Liver (tissue), 9 donors: ENCODE measurements around the gene CPT1B. TPM values are rescaled to one million over a fixed set of nuclear protein-coding genes. Genes with fewer than 3 reads are reported as not detected.

Source experiments
- DNase-seq: peaks from one replicate; pipeline ENCODE4 v3.0.0-alpha.2; 2017; ENCODE audit warnings: low spot score
- H3K27ac ChIP-seq, 2 donors: one replicate each; pipeline ENCODE4 v1.7.0; 2013; ENCODE audit warnings: inconsistent platforms in 2 of 2, low read length in 2 of 2, control low read depth in 1 of 2, low read depth in 1 of 2, mild to moderate bottlenecking in 1 of 2
- H3K27me3 ChIP-seq, 4 donors: one replicate each; pipeline versions ENCODE4 v1.6.1 to v1.7.0; 2013; ENCODE audit warnings: low read length in 3 of 4, inconsistent platforms in 1 of 4, mild to moderate bottlenecking in 1 of 4, moderate library complexity in 1 of 4; ENCODE audit not compliant: control insufficient read depth in 4 of 4, insufficient read depth in 4 of 4
- H3K36me3 ChIP-seq, 4 donors: one replicate each; pipeline versions ENCODE4 v1.6.1 to v1.7.0; 2013; ENCODE audit warnings: low read length in 3 of 4, mild to moderate bottlenecking in 3 of 4, low read depth in 1 of 4, moderate library complexity in 1 of 4; ENCODE audit not compliant: control insufficient read depth in 4 of 4, insufficient read depth in 3 of 4
- H3K4me1 ChIP-seq, 4 donors: one replicate each; pipeline versions ENCODE4 v1.6.1 to v1.7.0; 2013; ENCODE audit warnings: low read length in 3 of 4, mild to moderate bottlenecking in 3 of 4, moderate library complexity in 1 of 4; ENCODE audit not compliant: control insufficient read depth in 4 of 4, insufficient read depth in 4 of 4
- H3K4me3 ChIP-seq, 3 donors: one replicate each; pipeline versions ENCODE4 v1.6.1 to v1.7.0; 2013; ENCODE audit warnings: low read length in 3 of 3, control low read depth in 1 of 3, low read depth in 1 of 3, mild to moderate bottlenecking in 1 of 3
- H3K9ac ChIP-seq, 2 donors: one replicate each; pipeline ENCODE4 v1.7.0; 2013; ENCODE audit warnings: low read length in 2 of 2, mild to moderate bottlenecking in 2 of 2, moderate library complexity in 2 of 2, control low read depth in 1 of 2, low read depth in 1 of 2
- H3K9me3 ChIP-seq, 4 donors: one replicate each; pipeline versions ENCODE4 v1.6.1 to v1.7.0; 2013; ENCODE audit warnings: low read length in 3 of 4; ENCODE audit not compliant: control insufficient read depth in 4 of 4
- EGR1 ChIP-seq, 2 donors: IDR thresholded peaks; 2 replicates each; pipeline ENCODE4 v1.6.1; 2016 to 2018; ENCODE audit warnings: antibody characterized with exemption in 2 of 2, low read depth in 2 of 2
- FOXA1 ChIP-seq: IDR thresholded peaks from 2 replicates; pipeline ENCODE4 v1.6.1; 2016; ENCODE audit warnings: antibody characterized with exemption
- HNF4A ChIP-seq, 2 donors: conservative IDR thresholded peaks; 2 replicates each; pipeline ENCODE4 v1.6.1; 2016; ENCODE audit warnings: antibody characterized with exemption in 2 of 2, mild to moderate bottlenecking in 2 of 2
- HNF4G ChIP-seq: IDR thresholded peaks from 2 replicates; pipeline ENCODE4 v1.6.1; 2016; ENCODE audit warnings: antibody characterized with exemption
- JUND ChIP-seq, 2 donors: IDR thresholded peaks; 2 replicates each; pipeline ENCODE4 v1.6.1; 2016; ENCODE audit warnings: antibody characterized with exemption in 2 of 2
- MAX ChIP-seq: IDR thresholded peaks from 2 replicates; pipeline ENCODE4 v1.6.1; 2016; ENCODE audit warnings: antibody characterized with exemption
- NR2F2 ChIP-seq: IDR thresholded peaks from 2 replicates; pipeline ENCODE4 v1.6.1; 2016; ENCODE audit warnings: antibody characterized with exemption
- RAD21 ChIP-seq, 2 donors: IDR thresholded peaks; 2 replicates each; pipeline ENCODE4 v1.6.1; 2016; ENCODE audit warnings: antibody characterized with exemption in 2 of 2, mild to moderate bottlenecking in 2 of 2
- RXRA ChIP-seq, 2 donors: IDR thresholded peaks; 2 replicates each; pipeline ENCODE4 v1.6.1; 2017 to 2018; ENCODE audit warnings: antibody characterized with exemption in 2 of 2, mild to moderate bottlenecking in 1 of 2
- SP1 ChIP-seq: IDR thresholded peaks from 2 replicates; pipeline ENCODE4 v1.6.1; 2018; ENCODE audit warnings: antibody characterized with exemption, mild to moderate bottlenecking
- TAF1 ChIP-seq: conservative IDR thresholded peaks from 2 replicates; pipeline ENCODE4 v1.6.1; 2016; ENCODE audit warnings: antibody characterized with exemption, mild to moderate bottlenecking
- ZBTB33 ChIP-seq: IDR thresholded peaks from 2 replicates; pipeline ENCODE4 v1.6.1; 2016; ENCODE audit warnings: antibody characterized with exemption
- WGBS: extraction: QIAGEN DNeasy Blood & Tissue Kit; methylation state at CpG from one replicate; pipeline ENCODE4 v1.1.7; 2013; 5-methylcytosine and 5-hydroxymethylcytosine counted together
- polyA plus RNA-seq, 2 donors: library from polyadenylated mRNA; stranded (reverse) in 1 of 2; unstranded in 1 of 2; fragments of 200-250 nt in 1 of 2; fragments of >200 nt in 1 of 2; fragmentation: Nextera tagmentation in 1 of 2; extraction: Ambion mirVana in 1 of 2; gene quantifications; one replicate each; pipeline versions ENCODE4 v1.2.1 to v1.2.3, GENCODE V29; 2013 to 2015
- total RNA-seq, 2 donors: library from RNA; depleted of rRNA; stranded (reverse); fragments of >200 nt; gene quantifications; one replicate each; pipeline ENCODE4 v1.2.3, GENCODE V29; 2014
- TF ChIP-seq, protein P1 (sequence below): fragments of 150-350 bp; IDR thresholded peaks from 2 replicates; pipeline ENCODE4 v1.5.1; 2017; ENCODE audit warnings: improper control_type of control experiment, low read depth, low read length; ENCODE audit not compliant: missing input control
- TF ChIP-seq, protein P2 (sequence below): IDR thresholded peaks from 2 replicates; pipeline ENCODE4 v1.6.1; 2016; ENCODE audit warnings: antibody characterized with exemption
- donor health status: healthy.
- donor health status: healthy.
- donor health status: healthy.
- donor health status: healthy.
- donor health status: healthy.

Gene CPT1B
- total and polyA plus RNA-seq, 4 donors = 3.0 to 13.6 (median 4.9) TPM

- TF ChIP-seq RXRA (IDR thresholded peaks at IDR 0.05) = no peak
- TF ChIP-seq, protein P1, sequence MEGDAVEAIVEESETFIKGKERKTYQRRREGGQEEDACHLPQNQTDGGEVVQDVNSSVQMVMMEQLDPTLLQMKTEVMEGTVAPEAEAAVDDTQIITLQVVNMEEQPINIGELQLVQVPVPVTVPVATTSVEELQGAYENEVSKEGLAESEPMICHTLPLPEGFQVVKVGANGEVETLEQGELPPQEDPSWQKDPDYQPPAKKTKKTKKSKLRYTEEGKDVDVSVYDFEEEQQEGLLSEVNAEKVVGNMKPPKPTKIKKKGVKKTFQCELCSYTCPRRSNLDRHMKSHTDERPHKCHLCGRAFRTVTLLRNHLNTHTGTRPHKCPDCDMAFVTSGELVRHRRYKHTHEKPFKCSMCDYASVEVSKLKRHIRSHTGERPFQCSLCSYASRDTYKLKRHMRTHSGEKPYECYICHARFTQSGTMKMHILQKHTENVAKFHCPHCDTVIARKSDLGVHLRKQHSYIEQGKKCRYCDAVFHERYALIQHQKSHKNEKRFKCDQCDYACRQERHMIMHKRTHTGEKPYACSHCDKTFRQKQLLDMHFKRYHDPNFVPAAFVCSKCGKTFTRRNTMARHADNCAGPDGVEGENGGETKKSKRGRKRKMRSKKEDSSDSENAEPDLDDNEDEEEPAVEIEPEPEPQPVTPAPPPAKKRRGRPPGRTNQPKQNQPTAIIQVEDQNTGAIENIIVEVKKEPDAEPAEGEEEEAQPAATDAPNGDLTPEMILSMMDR = no peak
Observed at GRCh38 chr22:50522208-50522805, 55.9 kb downstream of the CPT1B start (continued).

DNA sequence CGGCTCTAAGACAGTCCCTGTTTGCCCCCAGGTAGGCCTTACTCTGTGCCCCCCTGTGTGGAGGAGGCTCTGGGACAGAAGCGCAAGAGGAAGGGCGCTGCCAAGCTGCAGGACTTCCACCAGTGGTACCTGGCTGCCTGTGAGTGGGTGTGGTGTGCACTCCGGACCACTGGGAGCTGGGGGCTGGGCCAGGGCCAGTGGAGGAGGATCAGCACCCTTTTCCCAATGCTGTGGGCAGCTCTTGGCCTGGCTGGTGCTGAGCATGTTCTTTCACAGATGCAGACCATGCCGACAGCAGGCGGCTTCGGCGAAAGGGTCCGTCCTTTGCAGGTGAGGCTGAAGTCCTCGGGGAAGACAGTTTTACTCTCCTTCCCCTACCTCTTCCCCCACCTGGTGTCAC is 56.5 kb downstream of the CPT1B start:
- H3K36me3 ChIP-seq = peaks cover 9 to 54% (median 19%) of the 10 kb centered on the region in 4 donors
- H3K27ac ChIP-seq = no peak overlapping the region
- H3K9me3 ChIP-seq = no peaks in the 10 kb centered on the region
- H3K4me1 ChIP-seq = peaks cover 9 to 30% (median 18%) of the 10 kb centered on the region in 4 donors
- no peak overlapping the region for H3K4me3 ChIP-seq
- H3K9ac ChIP-seq = no peak overlapping the region
- TF ChIP-seq NR2F2 (no peak), MAX (no peak), RAD21 (IDR thresholded peaks at IDR 0.05) (no peak), HNF4A (conservative IDR thresholded peaks at IDR 0.05) (no peak), HNF4G (no peak), EGR1 (IDR thresholded peaks at IDR 0.05; ENCODE audit: low read depth in 2 of 2) (no peak), FOXA1 (no peak), RXRA (IDR thresholded peaks at IDR 0.05) (no peak), TAF1 (no peak), ZBTB33 (no peak), JUND (IDR thresholded peaks at IDR 0.05) (no peak), SP1 (no peak)
- TF ChIP-seq, protein P2, sequence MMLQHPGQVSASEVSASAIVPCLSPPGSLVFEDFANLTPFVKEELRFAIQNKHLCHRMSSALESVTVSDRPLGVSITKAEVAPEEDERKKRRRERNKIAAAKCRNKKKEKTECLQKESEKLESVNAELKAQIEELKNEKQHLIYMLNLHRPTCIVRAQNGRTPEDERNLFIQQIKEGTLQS = no peak
- TF ChIP-seq, protein P1 = no peak
- WGBS = 96% methylated on average over 10 of the region's 10 CpGs
- DNase-seq = no peak
- no peaks in the 10 kb centered on the region for H3K27me3 ChIP-seq
